GM21529 (cell line): ENCODE measurements around the gene TOP3B.

Source experiments
- ATAC-seq: cut with Tn5 transposase; IDR thresholded peaks from one replicate; pipeline ENCODE4 v1.9.1; 2021; ENCODE audit not compliant: unreplicated experiment

TOP3B gene

DNA sequence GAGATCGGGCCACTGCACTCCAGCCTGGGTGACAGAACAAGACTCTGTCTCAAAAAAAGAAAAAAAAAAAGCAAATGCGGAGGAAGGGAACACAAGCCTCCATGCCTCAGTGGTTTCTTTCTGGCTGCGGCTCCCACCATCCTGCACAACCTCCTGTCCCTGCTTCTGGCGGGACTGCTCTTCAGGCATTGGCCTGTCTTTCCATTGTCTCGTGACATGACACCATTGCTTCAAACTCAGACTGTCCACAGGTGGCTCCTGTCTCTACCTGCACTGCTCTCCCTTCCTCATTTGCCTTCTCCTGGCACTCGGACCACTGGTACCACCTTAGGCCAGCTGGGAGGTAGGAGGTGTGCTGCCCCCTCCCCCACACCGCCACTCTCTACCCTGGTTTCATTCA, 19.3 kb downstream of the TOP3B start:
- no peak for ATAC-seq

GRCh38 chr22:21962655-21962949, 20.0 kb downstream of the TOP3B start:
- ATAC-seq, result no peak

- no peak for ATAC-seq
Measured at GRCh38 chr22:21961886-21962654, 20.5 kb downstream of the TOP3B start.

DNA sequence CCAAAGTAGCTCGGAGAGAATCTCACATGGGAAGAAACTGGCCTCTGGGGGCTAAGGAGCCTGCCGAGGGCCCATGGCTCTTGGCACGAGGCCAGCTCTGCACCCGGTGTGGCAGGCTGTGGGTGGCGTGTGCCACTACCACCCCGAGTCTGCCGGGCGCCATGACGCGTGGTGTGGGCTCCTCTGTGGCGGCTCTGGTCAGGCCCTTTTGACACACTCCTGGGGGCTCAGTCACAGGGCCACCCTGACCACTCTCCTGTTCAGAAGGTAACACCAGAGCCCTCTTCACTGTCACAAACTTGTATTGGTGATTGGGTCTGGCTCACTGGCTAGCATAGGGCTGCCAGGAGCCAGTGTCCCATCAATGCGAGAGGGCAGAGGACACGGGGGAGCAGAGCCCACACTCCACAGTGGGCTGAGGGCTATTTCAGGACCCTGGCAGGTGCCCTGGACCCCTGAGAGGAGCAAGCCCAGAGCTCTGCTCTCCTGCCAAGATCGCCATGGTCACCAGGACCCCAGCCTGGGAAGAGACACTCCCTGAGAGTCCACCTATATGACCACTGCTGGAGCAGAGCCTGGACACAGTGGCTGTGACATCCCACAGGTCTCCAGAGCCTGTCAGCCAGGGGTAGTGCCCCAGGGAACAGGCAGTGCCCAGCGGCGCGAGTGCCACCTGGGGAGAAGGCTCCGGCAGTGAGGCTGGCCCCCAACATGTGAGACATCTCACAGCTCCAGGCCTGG, 21.3 kb downstream of the TOP3B start:
- ATAC-seq, result no peak

DNA sequence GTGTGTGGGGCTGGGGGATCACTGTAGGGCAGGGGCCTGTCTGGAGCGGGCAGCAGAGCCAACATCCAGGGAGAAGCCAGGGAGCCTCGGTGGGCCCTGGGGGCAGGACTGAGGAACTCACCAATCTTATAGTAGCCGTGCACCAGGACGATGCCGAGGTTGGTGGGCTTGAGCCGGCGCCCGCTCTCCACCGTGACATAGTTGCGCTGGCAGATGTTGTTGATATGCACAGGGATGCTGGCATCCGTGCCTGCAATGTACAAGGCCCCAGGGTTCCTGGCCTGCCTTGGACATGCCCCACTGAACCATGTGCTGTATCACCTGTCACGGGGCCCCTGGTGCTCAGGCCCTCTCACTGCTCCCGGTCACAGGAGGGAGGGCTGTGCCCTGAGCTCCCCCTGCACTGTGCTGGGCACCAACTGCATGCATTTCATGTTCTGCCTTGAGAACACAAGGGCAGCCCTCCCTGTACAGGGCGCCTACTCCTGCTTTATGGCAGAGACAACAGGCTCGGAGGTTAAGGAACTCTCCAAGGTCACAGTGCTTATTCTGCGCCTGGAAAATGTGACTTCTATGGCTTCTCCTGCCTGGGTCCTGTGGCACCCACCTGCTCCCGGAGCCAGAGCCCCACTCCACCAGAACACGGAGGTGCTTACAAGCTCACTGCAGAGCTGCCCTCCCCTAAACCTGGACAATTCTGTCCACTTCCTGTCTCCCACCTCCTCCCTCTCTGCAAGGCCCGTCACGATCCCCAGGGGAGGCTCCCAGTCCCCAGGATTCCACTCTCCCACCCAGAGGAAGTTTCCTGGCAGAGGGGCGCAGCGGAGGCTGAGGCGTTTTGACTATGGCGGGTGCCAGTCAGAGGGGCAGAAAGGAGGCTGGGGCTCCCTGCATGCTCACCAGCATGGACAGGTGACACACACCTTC, 22.1 kb downstream of the TOP3B start:
- no peak for ATAC-seq

- no peak for ATAC-seq
Measured at GRCh38 chr22:21959274-21960074, 23.1 kb downstream of the TOP3B start.

DNA sequence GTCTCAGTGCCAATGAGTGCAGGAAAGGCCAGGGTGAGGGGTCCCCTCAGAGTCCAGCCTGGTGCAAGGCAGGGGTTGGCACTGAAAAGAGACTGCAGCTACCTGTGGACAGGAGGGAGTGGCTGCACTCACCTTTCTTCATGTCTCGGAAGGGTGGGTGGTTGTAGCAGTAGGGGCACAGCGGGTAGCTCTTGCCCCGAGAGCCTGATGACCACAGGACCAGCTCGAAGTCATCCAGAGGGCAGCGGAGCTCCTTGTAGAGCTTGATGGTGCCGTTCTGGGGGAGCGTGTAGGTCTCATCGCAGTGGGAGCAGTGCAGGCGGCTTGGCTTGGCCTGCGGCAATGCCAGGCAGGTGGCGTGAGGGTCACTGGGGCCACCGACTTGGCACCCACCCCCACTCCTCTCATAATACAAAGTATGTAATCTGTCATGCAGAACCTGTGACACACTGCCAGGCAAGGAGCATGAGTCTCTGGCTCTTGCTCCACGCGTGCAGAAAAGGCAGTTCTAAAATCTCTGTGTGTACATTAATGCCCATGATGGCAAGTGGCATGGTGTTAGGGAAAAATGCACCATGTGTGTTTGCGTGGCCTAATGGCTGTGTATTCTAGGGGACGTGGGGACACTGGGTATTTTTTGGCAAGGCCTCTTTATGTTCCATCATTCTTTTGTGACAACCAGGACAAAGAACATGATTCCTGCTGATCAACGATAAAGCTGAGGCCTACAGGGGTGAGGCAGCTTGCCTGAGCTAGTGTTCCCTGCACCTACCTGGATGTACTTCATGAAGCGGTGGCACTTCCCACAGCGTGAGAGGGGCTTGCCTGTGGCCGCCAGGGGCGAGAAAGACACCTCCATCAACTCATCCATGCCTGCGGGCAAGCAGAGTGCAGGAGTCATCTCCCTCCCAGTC, 24.0 kb downstream of the TOP3B start:
- no peak for ATAC-seq

GRCh38 chr22:21952586-21953571, 29.7 kb downstream of the TOP3B start, which contains the start of gene PPM1F:
TSS of gene PPM1F (minus strand) at chr22:21952848. CDS start at chr22:21946048, 6,800 bp downstream.
- ATAC-seq, result peak; percentile 53

- ATAC-seq, result no peak
Measured at GRCh38 chr22:21951931-21952465, 30.6 kb downstream of the TOP3B start.

DNA sequence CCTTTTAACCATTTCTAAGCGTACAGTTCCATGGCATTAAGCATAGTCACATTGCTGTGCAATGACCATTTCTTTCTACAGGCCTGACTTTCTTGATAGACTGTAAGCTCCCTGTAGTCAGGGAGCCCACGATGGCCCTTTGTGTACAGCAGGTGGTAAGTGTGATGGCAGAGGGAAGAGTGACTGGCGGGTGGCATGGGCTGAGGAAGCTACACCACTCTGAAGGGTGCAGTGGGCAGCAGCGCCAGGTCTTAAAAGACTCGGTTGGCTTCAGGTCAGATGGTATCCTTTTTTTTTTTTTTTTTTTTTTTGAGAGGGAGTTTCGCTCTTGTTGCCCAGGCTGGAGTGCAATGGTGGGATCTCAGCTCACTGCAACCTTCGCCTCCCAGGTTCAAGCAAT, 31.5 kb downstream of the TOP3B start:
- no peak for ATAC-seq

GRCh38 chr22:21949948-21950347, 32.6 kb downstream of the TOP3B start:
- ATAC-seq, result no peak

DNA sequence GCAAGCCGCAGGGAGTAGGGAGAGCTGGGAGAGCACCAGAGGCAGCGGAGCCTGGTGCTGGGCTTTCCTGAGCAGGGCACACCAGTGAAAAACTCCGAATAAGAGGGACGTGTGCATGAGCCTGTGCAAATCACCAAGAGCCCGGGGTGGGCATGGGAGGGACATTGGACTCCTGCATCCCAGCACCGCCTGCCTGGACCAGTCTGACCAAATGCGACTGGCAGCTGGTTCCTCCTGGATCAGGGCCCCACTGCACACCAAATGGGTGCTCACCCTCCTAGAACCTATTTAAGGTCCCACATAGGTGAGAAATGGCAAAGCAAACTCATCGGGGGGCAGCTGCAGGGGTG, 33.0 kb downstream of the TOP3B start:
- ATAC-seq, result no peak

DNA sequence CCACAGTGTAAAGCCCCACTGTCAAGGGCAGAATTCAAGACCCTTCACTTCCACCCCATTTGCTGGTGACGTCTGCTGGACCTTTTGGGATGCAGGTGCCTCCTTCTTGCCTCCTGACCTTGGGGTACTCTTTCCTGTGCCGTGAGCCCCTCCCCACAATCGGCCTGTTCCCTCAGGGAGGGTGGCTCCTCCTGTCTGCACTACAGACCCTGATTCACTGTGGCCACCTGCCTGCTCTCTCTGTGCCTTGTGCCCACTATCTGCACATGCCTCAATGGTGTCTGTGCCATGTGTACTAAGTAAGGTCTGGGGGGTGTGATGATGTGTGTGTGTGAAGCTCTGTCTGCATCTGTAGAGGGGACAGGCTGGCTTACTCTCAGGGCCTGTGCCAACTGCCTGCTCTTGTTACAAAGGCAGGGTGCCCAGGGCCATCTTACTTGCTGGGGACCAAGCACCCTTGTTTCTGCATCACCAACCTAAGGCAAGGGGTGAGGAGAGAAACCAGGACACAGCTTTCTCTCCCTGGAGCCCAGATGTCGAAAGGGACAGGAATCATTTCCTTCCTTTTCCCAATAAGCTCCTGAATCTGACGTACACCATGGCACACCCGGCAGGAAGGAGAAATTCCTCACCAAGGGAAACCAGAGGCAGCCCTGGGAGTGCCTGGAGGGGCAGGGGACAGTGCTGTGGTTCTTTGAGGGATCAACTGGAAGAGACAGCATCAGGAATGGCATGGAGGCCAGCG, 33.6 kb downstream of the TOP3B start:
- ATAC-seq, result no peak

DNA sequence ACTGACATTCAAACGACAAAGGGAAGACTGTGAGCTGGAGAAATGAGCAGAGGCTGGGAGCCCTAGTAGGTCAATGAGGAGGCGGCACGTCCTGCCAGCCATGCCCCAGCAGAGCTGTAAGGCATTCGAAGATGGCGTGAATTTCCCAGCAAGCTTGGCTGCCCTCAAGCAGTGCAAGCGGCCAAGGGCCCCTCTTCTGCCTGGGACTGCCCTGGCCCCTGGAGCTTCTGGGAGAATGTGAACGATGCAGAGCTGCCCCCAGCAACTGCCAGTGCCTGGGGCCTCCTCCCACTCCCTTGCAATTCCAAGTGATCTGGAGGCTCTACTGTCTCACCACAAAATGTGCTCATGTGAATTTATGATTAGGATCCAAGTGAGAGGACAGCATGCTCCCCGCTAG, 34.2 kb downstream of the TOP3B start:
- ATAC-seq, result no peak

DNA sequence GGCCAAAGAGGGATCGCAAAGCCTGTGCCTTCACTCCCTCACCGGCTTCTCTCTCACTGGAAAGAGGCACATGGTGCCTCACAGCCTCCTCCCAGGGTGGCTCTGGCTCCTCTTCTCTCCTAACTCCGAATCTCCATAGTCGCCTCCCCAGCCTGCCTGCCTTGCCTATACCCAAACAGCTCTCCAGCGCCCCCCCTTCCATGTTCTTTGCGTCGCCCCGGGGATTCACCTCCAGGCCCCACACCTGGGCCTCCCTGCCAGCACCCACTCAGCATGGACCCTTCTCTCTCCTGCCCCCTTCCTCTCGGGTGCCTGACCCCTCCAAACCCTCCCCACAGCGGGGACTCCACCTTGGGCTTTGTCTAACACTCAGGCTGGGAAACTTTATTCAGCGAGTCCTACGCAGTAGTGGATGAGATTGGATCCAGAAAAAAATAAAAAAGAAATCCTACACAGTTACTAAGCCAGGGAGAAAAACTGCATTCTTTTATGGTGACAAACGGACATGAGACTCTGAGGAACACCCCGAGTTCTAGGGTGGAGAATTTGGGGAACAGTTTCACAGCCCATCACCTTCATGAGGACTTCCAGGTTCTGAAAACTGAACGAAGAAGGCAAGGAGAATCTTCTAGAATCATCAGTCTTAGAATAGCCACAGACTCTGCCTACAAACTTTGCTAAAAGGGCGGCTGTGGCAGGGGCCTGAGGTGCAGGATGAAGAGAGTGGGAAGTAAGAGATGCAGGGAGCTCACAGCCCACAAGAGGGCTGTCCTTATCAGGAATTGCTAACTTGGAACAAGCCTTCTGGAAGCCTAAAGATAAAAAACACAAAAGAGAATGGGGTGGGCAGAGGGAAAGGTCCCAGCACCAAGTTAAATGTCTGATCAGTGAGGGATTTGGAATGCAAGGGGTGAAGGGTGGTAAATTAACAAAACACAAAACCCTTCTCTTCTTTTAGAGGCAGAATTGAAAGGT, 35.3 kb downstream of the TOP3B start:
- no peak for ATAC-seq

GRCh38 chr22:21946262-21946925, 36.2 kb downstream of the TOP3B start:
- no peak for ATAC-seq
